ENCODE results near the gene ELK4.

The ELK4 gene

GRCh38 chr1:205630241-205630640, 1.6 kb downstream of the ELK4 start:
- peak; percentile 59 for DNase-seq (ENCODE audit: low spot score)

- no peak for DNase-seq (ENCODE audit: low spot score)
These were observed 2.1 kb downstream of the ELK4 start for GRCh38 chr1:205629751-205630150.

- no peak for DNase-seq (ENCODE audit: low spot score)
These were observed 3.9 kb downstream of the ELK4 start for GRCh38 chr1:205627956-205628355.

- DNase-seq (ENCODE audit: low spot score): no peak
These were observed 5.6 kb downstream of the ELK4 start for GRCh38 chr1:205626216-205626615.

- no peak for DNase-seq (ENCODE audit: low spot score)
These were observed 8.2 kb downstream of the ELK4 start for GRCh38 chr1:205623646-205624045.

GRCh38 chr1:205620269-205620668, 11.5 kb downstream of the ELK4 start:
- no peak for DNase-seq (ENCODE audit: low spot score)

GRCh38 chr1:205619376-205619775, 12.4 kb downstream of the ELK4 start:
- DNase-seq (ENCODE audit: low spot score): no peak

GRCh38 chr1:205616563-205617293, 15.1 kb downstream of the ELK4 start:
- DNase-seq (ENCODE audit: low spot score): no peak

GRCh38 chr1:205615789-205616188, 16.0 kb downstream of the ELK4 start:
- no peak for DNase-seq (ENCODE audit: low spot score)

GRCh38 chr1:205613854-205614412, 17.9 kb downstream of the ELK4 start:
- DNase-seq (ENCODE audit: low spot score): no peak

GRCh38 chr1:205612556-205612955, 19.3 kb downstream of the ELK4 start:
- no peak for DNase-seq (ENCODE audit: low spot score)

- DNase-seq (ENCODE audit: low spot score): no peak
These were observed 19.7 kb downstream of the ELK4 start for GRCh38 chr1:205612104-205612503.

- DNase-seq (ENCODE audit: low spot score): no peak
These were observed 20.8 kb downstream of the ELK4 start for GRCh38 chr1:205610901-205611466.

GRCh38 chr1:205610036-205610435, 21.8 kb downstream of the ELK4 start:
- no peak for DNase-seq (ENCODE audit: low spot score)

- no peak for DNase-seq (ENCODE audit: low spot score)
These were observed 26.8 kb downstream of the ELK4 start for GRCh38 chr1:205604825-205605505.

- no peak for DNase-seq (ENCODE audit: low spot score)
These were observed 27.8 kb downstream of the ELK4 start for GRCh38 chr1:205604059-205604458.

- DNase-seq (ENCODE audit: low spot score): no peak
These were observed 30.6 kb downstream of the ELK4 start for GRCh38 chr1:205601205-205601604.

- DNase-seq (ENCODE audit: low spot score): peak; percentile 57
These were observed 31.7 kb downstream of the ELK4 start for GRCh38 chr1:205600085-205600484.

- DNase-seq (ENCODE audit: low spot score): no peak
These were observed 32.2 kb downstream of the ELK4 start for GRCh38 chr1:205599669-205600042.

GRCh38 chr1:205598841-205599668, 32.8 kb downstream of the ELK4 start:
- no peak for DNase-seq (ENCODE audit: low spot score)

- no peak for DNase-seq (ENCODE audit: low spot score)
These were observed 34.0 kb downstream of the ELK4 start for GRCh38 chr1:205597691-205598314.

- no peak for DNase-seq (ENCODE audit: low spot score)
These were observed 34.9 kb downstream of the ELK4 start for GRCh38 chr1:205596876-205597275.
